Activated T-helper 1 cell treated with anti-CD3 and anti-CD28 coated beads, Interleukin-12 subunit alpha, Interleukin-12 subunit beta, Interleukin-2, Interleukin-4 antibody, amounts not matched to agents 30 ng/mL and 10 ng/mL and 1 ng/mL, durations not matched to agents 14 hours and 24 hours and 36 hours (primary cell): ENCODE measurements around the gene ETS1. TPM values are rescaled to one million over a fixed set of nuclear protein-coding genes. Genes with fewer than 3 reads are reported as not detected.
A peak's percentile ranks its signal among the peaks of the same experiment; 100 is the strongest.

Experiments used
- DNase-seq: peaks from one replicate; pipeline ENCODE4 v3.0.0; 2021; ENCODE audit warnings: low spot score
- H3K27ac Mint-ChIP-seq: one replicate; pipeline ENCODE4 v1.8.0; 2021; ENCODE audit warnings: mild to moderate bottlenecking, mixed read lengths
- H3K27me3 Mint-ChIP-seq: one replicate; pipeline ENCODE4 v1.8.0; 2022; ENCODE audit warnings: mild to moderate bottlenecking, moderate library complexity, mixed read lengths; ENCODE audit not compliant: insufficient read depth
- H3K36me3 Mint-ChIP-seq: one replicate; pipeline ENCODE4 v1.8.0; 2021; ENCODE audit warnings: low read depth, mixed read lengths
- H3K4me1 Mint-ChIP-seq: one replicate; pipeline ENCODE4 v1.8.0; 2021; ENCODE audit warnings: low read depth, mixed read lengths
- H3K4me3 Mint-ChIP-seq: one replicate; pipeline ENCODE4 v1.8.0; 2021; ENCODE audit warnings: mild to moderate bottlenecking, moderate library complexity, mixed read lengths
- H3K9me3 Mint-ChIP-seq: one replicate; pipeline ENCODE4 v1.8.0; 2021; ENCODE audit warnings: mixed read lengths
- intact Hi-C: fragments of 100-400 bp; cut with micrococcal nuclease; formaldehyde crosslinking; loops from one replicate; pipeline ENCODE4 v1.15.1; 2024
- total RNA-seq: library from RNA; stranded (reverse); gene quantifications from 2 replicates; pipeline ENCODE4 v1.2.3, GENCODE V29; 2022

The ETS1 gene
- total RNA-seq, 1 donor from 2014 or later: 609 TPM

GRCh38 chr11:128501008-128501407 is 86.3 kb downstream of the ETS1 start:
- Mint-ChIP-seq H3K36me3 (peaks cover 57% of the 10 kb centered on the region), H3K4me1 (peaks cover 98% of the 10 kb centered on the region), H3K27ac (peak overlapping the region; percentile 98), H3K9me3 (no peaks in the 10 kb centered on the region), H3K4me3 (peak overlapping the region; percentile 96), H3K27me3 (no peaks in the 10 kb centered on the region)
- intact Hi-C loops: no loop called here
- no peak for DNase-seq

- intact Hi-C loops: no loop called here
- Mint-ChIP-seq H3K36me3 (peaks cover 57% of the 10 kb centered on the region), H3K4me3 (peak overlapping the region; percentile 96), H3K9me3 (no peaks in the 10 kb centered on the region), H3K4me1 (peaks cover 98% of the 10 kb centered on the region), H3K27me3 (no peaks in the 10 kb centered on the region), H3K27ac (peak overlapping the region; percentile 98)
- DNase-seq: no peak
Measured at GRCh38 chr11:128500493-128500892, 86.9 kb downstream of the ETS1 start.

DNA sequence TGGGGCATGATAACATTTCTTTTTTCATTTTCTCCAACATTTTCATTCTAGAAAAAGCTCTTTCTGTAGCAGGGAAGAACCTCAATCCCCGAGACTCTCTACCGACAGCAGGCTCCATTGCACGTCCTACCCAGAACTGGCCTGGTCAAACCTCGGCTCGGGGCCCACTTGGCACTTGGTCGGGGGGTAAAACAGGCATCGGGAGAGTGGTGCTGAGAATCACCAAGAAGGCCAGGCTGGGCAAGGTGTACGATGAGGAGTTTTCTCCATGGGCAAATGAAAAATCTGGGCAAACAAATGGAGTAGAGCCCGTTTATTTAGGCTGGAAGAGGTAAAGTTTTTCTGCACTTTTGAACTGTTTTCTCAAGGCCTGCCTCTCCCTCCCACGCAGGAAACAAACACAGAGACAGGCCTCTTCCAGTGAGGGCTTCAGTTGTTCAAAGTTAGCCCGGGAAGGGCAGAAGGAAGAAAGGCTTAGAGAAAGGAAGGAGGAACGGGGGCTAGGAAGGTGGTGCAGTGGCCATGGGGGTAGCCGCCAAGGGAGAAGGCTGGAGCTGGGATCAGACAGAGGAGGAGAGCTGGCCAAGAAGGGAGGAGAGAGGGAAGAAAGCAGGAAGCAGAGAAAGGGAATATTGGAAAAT is 87.6 kb downstream of the ETS1 start:
- Mint-ChIP-seq H3K27me3 (no peaks in the 10 kb centered on the region), H3K27ac (peak overlapping the region; percentile 94), H3K4me1 (peaks cover 98% of the 10 kb centered on the region), H3K4me3 (peak overlapping the region; percentile 86), H3K36me3 (peaks cover 58% of the 10 kb centered on the region), H3K9me3 (no peaks in the 10 kb centered on the region)
- intact Hi-C loops: no loop called here
- no peak for DNase-seq

DNA sequence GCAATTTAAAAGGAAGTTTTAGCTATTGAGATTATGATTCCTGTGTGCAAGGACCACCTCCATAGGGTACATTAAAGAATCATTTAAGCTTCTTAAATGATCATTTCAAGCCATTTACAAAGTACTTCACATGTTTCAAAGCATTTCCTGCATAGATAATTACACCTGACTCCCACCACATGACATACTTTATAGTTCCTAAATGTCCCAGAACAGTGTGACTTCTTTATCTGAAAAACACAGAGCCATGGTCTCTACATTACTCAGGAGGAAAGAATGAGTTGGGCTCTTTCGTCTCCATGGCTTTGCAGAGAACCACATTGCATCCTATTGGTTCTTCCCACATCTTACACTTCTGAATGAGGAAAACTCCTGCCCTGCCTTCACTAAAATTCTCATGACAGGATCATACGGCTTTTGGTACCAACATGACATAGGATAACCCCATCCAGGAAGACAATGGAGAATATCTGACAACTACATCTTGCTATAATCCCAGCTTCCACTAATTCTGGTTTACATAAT is 88.6 kb downstream of the ETS1 start:
- Mint-ChIP-seq H3K27ac (peak overlapping the region; percentile 94), H3K27me3 (no peaks in the 10 kb centered on the region), H3K4me3 (peak overlapping the region; percentile 86), H3K36me3 (peaks cover 58% of the 10 kb centered on the region), H3K4me1 (peaks cover 98% of the 10 kb centered on the region), H3K9me3 (no peaks in the 10 kb centered on the region)
- no peak for DNase-seq
- intact Hi-C loops: loop anchor here (1.0 kb wide), 1 partner anchor 18 kb away; no protein-coding TSS in a partner anchor

DNA sequence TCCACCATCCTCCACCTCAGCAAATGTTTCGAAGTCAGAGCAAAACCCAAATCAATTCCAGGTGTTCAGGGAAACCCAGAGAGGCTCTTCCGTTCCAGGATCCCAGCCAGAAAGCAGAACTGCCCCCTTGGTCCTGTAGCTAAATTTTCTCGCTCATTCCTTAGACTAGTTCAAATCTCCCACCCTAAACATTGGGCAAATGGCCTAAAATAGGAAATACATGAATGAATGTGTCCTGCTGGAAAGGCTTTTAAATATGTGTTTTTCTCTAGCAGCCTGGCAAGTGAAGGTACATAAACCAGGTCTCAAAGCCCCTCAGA is 89.6 kb downstream of the ETS1 start:
- Mint-ChIP-seq H3K27me3 (no peaks in the 10 kb centered on the region), H3K36me3 (peaks cover 61% of the 10 kb centered on the region), H3K27ac (peak overlapping the region; percentile 98), H3K9me3 (no peaks in the 10 kb centered on the region), H3K4me1 (peaks cover 98% of the 10 kb centered on the region), H3K4me3 (peak overlapping the region; percentile 74)
- no peak for DNase-seq
- intact Hi-C loops: loop anchor here (1.0 kb wide), 1 partner anchor 19 kb away; no protein-coding TSS in a partner anchor

GRCh38 chr11:128497061-128497775 is 90.1 kb downstream of the ETS1 start:
- DNase-seq: no peak

DNA sequence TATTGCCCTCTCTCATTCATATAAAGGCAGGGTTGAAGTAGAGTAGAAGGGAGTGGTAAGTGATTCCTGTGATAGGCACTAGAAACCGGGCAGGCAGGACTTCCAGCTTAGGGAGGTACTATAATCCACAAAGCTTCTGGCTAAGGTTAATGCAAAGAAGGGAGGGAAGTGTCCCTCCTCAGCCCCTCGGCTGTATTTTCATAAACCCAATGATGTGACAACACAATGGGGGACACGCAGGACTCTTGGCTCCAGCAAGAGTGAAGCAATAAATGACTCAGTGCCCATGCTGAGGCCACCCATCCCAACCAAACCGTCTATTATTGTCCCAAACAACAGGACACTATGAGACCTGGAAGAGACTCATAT is 90.7 kb downstream of the ETS1 start:
- H3K36me3 Mint-ChIP-seq: peaks cover 62% of the 10 kb centered on the region
- peak overlapping the region; percentile 74 for H3K4me3 Mint-ChIP-seq
- H3K27ac Mint-ChIP-seq: peak overlapping the region; percentile 98
- intact Hi-C loops: no loop called here
- H3K4me1 Mint-ChIP-seq: peaks cover 98% of the 10 kb centered on the region
- no peaks in the 10 kb centered on the region for H3K27me3 Mint-ChIP-seq
- H3K9me3 Mint-ChIP-seq: no peaks in the 10 kb centered on the region
- DNase-seq: no peak

More at GRCh38 chr11:128497061-128497775, 90.1 kb downstream of the ETS1 start:
- peaks cover 63% of the 10 kb centered on the region for H3K36me3 Mint-ChIP-seq
- H3K9me3 Mint-ChIP-seq: no peaks in the 10 kb centered on the region
- peaks cover 98% of the 10 kb centered on the region for H3K4me1 Mint-ChIP-seq
- H3K27ac Mint-ChIP-seq: peak overlapping the region; percentile 98
- peak overlapping the region; percentile 74 for H3K4me3 Mint-ChIP-seq
- H3K27me3 Mint-ChIP-seq: no peaks in the 10 kb centered on the region
- intact Hi-C loops: no loop called here

GRCh38 chr11:128496249-128496648 is 91.1 kb downstream of the ETS1 start:
- intact Hi-C loops: no loop called here
- H3K27ac Mint-ChIP-seq: peak overlapping the region; percentile 98

GRCh38 chr11:128494418-128495332 is 92.7 kb downstream of the ETS1 start:
- H3K36me3 Mint-ChIP-seq: peaks cover 67% of the 10 kb centered on the region
- intact Hi-C loops: loop anchor here (1.0 to 2.0 kb wide), 8 partner anchors 8 to 262 kb away; no protein-coding TSS in a partner anchor
- peak overlapping the region; percentile 74 for H3K4me3 Mint-ChIP-seq
- no peaks in the 10 kb centered on the region for H3K27me3 Mint-ChIP-seq
- H3K9me3 Mint-ChIP-seq: no peaks in the 10 kb centered on the region
- DNase-seq: no peak
- H3K4me1 Mint-ChIP-seq: peaks cover 98% of the 10 kb centered on the region
- H3K27ac Mint-ChIP-seq: peak overlapping the region; percentile 98

More at GRCh38 chr11:128496249-128496648, 91.1 kb downstream of the ETS1 start:
- Mint-ChIP-seq H3K9me3 (no peaks in the 10 kb centered on the region), H3K4me3 (peak overlapping the region; percentile 74), H3K36me3 (peaks cover 62% of the 10 kb centered on the region), H3K4me1 (peaks cover 98% of the 10 kb centered on the region), H3K27me3 (no peaks in the 10 kb centered on the region)
- no peak for DNase-seq

DNA sequence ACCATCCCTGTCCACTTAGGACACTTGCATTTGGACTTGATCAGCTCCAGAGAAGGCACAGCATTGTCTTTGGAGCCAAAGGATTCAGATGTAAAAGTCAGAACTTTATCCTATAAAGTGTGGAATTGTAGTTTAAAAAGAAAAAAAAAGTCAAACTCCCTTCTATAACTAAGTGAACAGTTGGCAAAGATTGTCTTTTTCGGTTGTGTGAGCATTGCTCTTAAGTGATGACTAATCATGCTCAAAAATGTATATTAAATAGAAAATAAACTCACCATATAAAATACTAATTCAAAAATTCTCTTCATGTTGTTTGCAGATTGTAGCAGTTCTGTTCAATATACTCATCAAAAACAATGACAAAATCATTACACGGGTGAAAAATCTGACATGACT is 93.8 kb downstream of the ETS1 start:
- DNase-seq: no peak
- Mint-ChIP-seq H3K4me1 (peaks cover 98% of the 10 kb centered on the region), H3K36me3 (peaks cover 78% of the 10 kb centered on the region), H3K27ac (peak overlapping the region; percentile 83), H3K9me3 (no peaks in the 10 kb centered on the region), H3K4me3 (peak overlapping the region; percentile 58), H3K27me3 (no peaks in the 10 kb centered on the region)
- intact Hi-C loops: loop anchor here (1.0 kb wide), 1 partner anchor 11 kb away; no protein-coding TSS in a partner anchor

DNA sequence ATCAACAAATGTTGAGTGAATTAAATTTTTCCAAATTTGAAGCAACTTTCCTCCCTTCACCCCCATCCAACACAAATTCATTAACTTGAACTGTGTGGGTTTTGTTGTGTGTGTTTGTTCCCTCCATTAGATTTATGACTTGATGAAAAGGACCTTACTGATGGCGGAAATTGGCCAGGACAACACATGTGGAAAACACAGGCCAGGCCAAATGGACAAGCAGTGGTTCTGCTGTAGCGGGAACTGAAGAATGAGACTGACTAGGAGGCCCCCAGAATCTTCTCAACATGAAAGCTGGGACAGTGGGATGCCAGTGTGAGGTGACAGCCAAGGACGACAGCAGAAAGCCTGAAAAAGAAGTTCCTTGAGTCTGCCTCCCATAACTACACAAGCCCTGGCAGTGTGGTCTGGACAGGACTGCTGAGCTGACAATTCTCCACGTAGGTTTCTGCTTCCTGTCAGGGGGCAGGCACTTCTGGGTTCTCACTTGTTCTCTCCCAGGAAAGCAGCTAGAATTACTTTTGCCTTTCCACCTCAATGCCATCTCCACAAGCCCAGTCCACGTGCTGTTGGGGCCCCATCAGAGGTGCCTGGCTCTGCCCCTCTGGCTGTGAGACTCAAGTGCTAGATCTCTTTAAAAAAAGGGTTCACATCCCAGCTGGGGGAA is 94.3 kb downstream of the ETS1 start:
- H3K9me3 Mint-ChIP-seq: no peaks in the 10 kb centered on the region
- no peaks in the 10 kb centered on the region for H3K27me3 Mint-ChIP-seq
- DNase-seq: peak; percentile 39
- peak overlapping the region; percentile 58 for H3K4me3 Mint-ChIP-seq
- intact Hi-C loops: loop anchor here (1.0 kb wide), 1 partner anchor 11 kb away; no protein-coding TSS in a partner anchor
- peaks cover 99% of the 10 kb centered on the region for H3K4me1 Mint-ChIP-seq
- peak overlapping the region; percentile 83 for H3K27ac Mint-ChIP-seq
- H3K36me3 Mint-ChIP-seq: peaks cover 81% of the 10 kb centered on the region

- intact Hi-C loops: no loop called here
- Mint-ChIP-seq H3K4me3 (peak overlapping the region; percentile 58), H3K27me3 (no peaks in the 10 kb centered on the region), H3K27ac (peak overlapping the region; percentile 83), H3K9me3 (no peaks in the 10 kb centered on the region), H3K36me3 (peaks cover 80% of the 10 kb centered on the region), H3K4me1 (peaks cover 98% of the 10 kb centered on the region)
- DNase-seq: no peak
Measured at GRCh38 chr11:128492461-128492860, 94.9 kb downstream of the ETS1 start.
